ENCODE measurements around the gene FOSL1. TPM values are rescaled to one million over a fixed set of nuclear protein-coding genes. Genes with fewer than 3 reads are reported as not detected.

FOSL1 gene
- total RNA-seq, 4 donors from 2014 or later: 3.2 to 47.2 (median 8.7) TPM; not detected in 1

GRCh38 chr11:65945941-65946558, 45.9 kb upstream of the FOSL1 start:
- intact Hi-C loops (cut with DNase I): no loop called here
- DNase-seq (ENCODE audit: extremely low spot score): no peak
- H3K27ac ChIP-seq (replicated peaks in 1 of 4): no peak overlapping the region
- H3K9me3 ChIP-seq: no peaks in the 10 kb centered on the region
- H3K4me1 ChIP-seq: no peaks in the 10 kb centered on the region
- H3K36me3 ChIP-seq: no peaks in the 10 kb centered on the region
- H3K27me3 ChIP-seq: peaks cover 0 to 15% (median 0%) of the 10 kb centered on the region in 4 donors
- H3K4me3 ChIP-seq: no peak overlapping the region
- TF ChIP-seq POLR2AphosphoS5 (IDR thresholded peaks at IDR 0.05): no peak
- no peak for TF ChIP-seq POLR2A (IDR thresholded peaks at IDR 0.05; ENCODE audit: low read depth)
- TF ChIP-seq EP300 (IDR thresholded peaks at IDR 0.05): no peak
- no peak for TF ChIP-seq CTCF (IDR thresholded peaks at IDR 0.05)
- WGBS: 87% methylated on average over 10 of the region's 11 CpGs

GRCh38 chr11:65945430-65945911, 45.3 kb upstream of the FOSL1 start, which contains the start of gene TSGA10IP:
TSGA10IP (plus strand) TSS chr11:65945480; CDS start chr11:65945676, 196 bp downstream.
- Histone ChIP-seq H3K36me3 (no peaks in the 10 kb centered on the region), H3K4me1 (no peaks in the 10 kb centered on the region), H3K9me3 (no peaks in the 10 kb centered on the region), H3K27ac (replicated peaks in 1 of 4) (no peak within 1 kb of the TSS), H3K4me3 (no peak within 1 kb of the TSS), H3K27me3 (peaks cover 0 to 15% (median 0%) of the 10 kb centered on the region in 4 donors)
- 57% methylated on average over 6 of the region's 13 CpGs for WGBS
- DNase-seq (ENCODE audit: extremely low spot score): no peak
- TF ChIP-seq EP300 (IDR thresholded peaks at IDR 0.05) (no peak), POLR2AphosphoS5 (IDR thresholded peaks at IDR 0.05) (no peak), CTCF (IDR thresholded peaks at IDR 0.05) (no peak), POLR2A (IDR thresholded peaks at IDR 0.05; ENCODE audit: low read depth) (no peak)
- intact Hi-C loops (cut with DNase I): no loop called here

- TF ChIP-seq CTCF (IDR thresholded peaks at IDR 0.05) (no peak), EP300 (IDR thresholded peaks at IDR 0.05) (no peak), POLR2A (IDR thresholded peaks at IDR 0.05; ENCODE audit: low read depth) (no peak), POLR2AphosphoS5 (IDR thresholded peaks at IDR 0.05) (no peak)
- no peak overlapping the region for H3K4me3 ChIP-seq
- 77% methylated on average over 7 of the region's 8 CpGs for WGBS
- no peaks in the 10 kb centered on the region for H3K9me3 ChIP-seq
- intact Hi-C loops (cut with DNase I): no loop called here
- no peak for DNase-seq (ENCODE audit: extremely low spot score)
- H3K27ac ChIP-seq (replicated peaks in 1 of 4): no peak overlapping the region
- H3K27me3 ChIP-seq: peaks cover 0 to 15% (median 0%) of the 10 kb centered on the region in 4 donors
- H3K4me1 ChIP-seq: no peaks in the 10 kb centered on the region
- H3K36me3 ChIP-seq: no peaks in the 10 kb centered on the region
Measured at GRCh38 chr11:65944767-65945166, 44.6 kb upstream of the FOSL1 start.

GRCh38 chr11:65944191-65944590, 44.0 kb upstream of the FOSL1 start:
- H3K9me3 ChIP-seq: no peaks in the 10 kb centered on the region
- TF ChIP-seq POLR2AphosphoS5 (IDR thresholded peaks at IDR 0.05) (no peak), EP300 (IDR thresholded peaks at IDR 0.05) (no peak), POLR2A (IDR thresholded peaks at IDR 0.05; ENCODE audit: low read depth) (no peak), CTCF (IDR thresholded peaks at IDR 0.05) (no peak)
- WGBS: 90% methylated on average over 8 of the region's 8 CpGs
- no peak for DNase-seq (ENCODE audit: extremely low spot score)
- no peak overlapping the region for H3K27ac ChIP-seq (replicated peaks in 1 of 4)
- H3K36me3 ChIP-seq: no peaks in the 10 kb centered on the region
- intact Hi-C loops (cut with DNase I): no loop called here
- no peak overlapping the region for H3K4me3 ChIP-seq
- peaks cover 0 to 15% (median 0%) of the 10 kb centered on the region in 4 donors for H3K27me3 ChIP-seq
- no peaks in the 10 kb centered on the region for H3K4me1 ChIP-seq
